Measurements from ENCODE around the gene ANAPC10.

ANAPC10 gene

DNA sequence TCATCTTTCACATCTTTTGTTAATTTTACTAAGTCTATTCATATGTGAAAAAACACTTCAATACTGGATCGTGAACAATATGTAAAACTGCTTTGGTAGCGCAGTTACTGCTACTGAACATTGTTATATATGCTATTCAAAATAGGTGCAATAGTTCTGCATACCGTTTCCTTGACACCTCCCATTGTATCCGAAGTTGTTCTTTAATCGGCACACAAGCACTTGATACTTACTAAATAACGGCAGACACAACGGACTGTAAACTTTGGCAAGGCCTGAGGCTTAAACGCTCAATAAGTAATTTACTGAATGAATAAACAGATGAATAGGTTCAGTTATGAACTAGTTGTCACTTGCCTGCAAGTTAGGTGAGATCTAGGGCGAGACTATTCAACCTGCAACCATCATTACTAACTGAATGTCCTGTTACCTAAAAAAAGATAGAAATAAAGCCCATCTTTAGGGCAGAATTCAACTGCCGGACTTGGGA lies 620 bp downstream of the ANAPC10 start:
- peak overlapping the region; percentile 65 for H3K4me3 ChIP-seq (ENCODE audit: low read depth, low read length)
- no peak for DNase-seq (ENCODE audit: low read depth)
- TF ChIP-seq, protein P1, sequence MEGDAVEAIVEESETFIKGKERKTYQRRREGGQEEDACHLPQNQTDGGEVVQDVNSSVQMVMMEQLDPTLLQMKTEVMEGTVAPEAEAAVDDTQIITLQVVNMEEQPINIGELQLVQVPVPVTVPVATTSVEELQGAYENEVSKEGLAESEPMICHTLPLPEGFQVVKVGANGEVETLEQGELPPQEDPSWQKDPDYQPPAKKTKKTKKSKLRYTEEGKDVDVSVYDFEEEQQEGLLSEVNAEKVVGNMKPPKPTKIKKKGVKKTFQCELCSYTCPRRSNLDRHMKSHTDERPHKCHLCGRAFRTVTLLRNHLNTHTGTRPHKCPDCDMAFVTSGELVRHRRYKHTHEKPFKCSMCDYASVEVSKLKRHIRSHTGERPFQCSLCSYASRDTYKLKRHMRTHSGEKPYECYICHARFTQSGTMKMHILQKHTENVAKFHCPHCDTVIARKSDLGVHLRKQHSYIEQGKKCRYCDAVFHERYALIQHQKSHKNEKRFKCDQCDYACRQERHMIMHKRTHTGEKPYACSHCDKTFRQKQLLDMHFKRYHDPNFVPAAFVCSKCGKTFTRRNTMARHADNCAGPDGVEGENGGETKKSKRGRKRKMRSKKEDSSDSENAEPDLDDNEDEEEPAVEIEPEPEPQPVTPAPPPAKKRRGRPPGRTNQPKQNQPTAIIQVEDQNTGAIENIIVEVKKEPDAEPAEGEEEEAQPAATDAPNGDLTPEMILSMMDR (IDR thresholded peaks at IDR 0.05; ENCODE audit: low read depth, low read length, missing control alignments), result no peak

DNA sequence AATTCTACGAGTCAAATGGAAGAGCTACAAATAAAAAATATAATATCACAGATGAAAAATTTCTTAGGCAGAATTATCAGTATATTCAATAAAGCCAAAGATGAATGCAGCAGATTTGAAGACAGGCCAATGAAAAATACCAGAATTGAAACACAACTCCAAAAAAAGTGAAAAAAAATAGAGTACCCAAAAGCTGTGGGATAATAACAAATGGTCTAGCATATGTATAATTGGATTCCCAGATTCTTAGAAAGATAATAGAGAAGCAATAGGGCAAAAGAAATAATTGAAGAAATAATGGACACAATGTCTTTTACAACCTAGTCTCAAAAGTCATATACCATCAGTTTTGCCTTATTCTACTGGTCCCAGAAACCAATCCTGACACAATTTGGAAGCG lies 4.4 kb downstream of the ANAPC10 start:
- no peak overlapping the region for H3K4me3 ChIP-seq (ENCODE audit: low read depth, low read length)
- no peak for DNase-seq (ENCODE audit: low read depth)
- TF ChIP-seq, protein P1 (IDR thresholded peaks at IDR 0.05; ENCODE audit: low read depth, low read length, missing control alignments), result no peak

DNA sequence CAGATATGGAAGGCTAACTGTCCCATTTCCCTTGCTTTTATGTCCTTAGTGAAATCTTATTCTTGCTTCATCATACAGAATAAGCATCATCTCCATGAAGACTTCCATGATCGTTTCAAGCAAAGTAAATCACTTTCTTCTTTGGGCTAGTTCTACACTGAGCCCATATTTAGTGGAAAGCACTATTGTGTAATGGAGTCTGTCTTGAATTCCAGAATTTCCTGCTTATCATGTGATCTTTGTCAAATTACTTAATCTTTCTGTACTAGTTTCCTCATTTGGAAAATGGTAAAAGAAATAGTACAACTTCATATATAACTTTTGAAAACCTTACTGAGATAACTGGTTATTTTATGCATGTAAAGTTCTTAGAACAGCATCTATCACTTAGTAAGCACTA lies 7.6 kb downstream of the ANAPC10 start:
- TF ChIP-seq, protein P1 (IDR thresholded peaks at IDR 0.05; ENCODE audit: low read depth, low read length, missing control alignments), result no peak
- H3K4me3 ChIP-seq (ENCODE audit: low read depth, low read length), result no peak overlapping the region
- no peak for DNase-seq (ENCODE audit: low read depth)

DNA sequence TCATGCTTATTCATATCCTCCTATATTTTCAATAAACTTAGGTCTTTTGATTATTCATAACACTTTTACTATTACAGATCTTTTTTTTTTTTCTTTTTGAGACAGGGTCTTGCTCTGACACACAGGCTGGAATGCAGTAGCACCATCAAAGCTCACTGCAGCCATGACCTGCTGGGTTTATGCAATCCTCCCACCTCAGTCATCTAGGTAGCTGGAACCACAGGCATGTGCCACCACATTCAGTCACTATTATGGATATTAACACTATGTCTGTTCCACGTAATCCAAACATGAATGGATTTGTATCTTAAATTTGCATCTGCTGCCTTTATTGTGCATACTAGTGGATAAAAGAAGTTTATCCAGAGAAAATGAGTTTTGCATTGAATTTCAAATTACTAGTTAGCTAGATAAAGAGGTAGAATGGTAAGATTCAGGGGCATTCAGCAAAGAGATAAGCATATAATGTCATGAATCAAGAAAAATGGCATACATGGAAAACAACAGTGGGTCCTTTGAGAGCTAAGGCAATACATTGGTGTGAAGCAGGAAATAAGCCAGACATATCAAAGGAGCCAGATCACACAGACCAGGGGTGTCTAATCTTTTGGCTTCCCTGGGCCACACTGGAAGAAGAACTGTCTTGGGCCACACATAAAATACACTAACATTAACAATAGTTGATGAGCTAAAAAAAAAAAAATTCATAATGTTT lies 13.9 kb downstream of the ANAPC10 start:
- TF ChIP-seq, protein P1 (IDR thresholded peaks at IDR 0.05; ENCODE audit: low read depth, low read length, missing control alignments), result no peak
- no peak for DNase-seq (ENCODE audit: low read depth)
- no peak overlapping the region for H3K4me3 ChIP-seq (ENCODE audit: low read depth, low read length)

DNA sequence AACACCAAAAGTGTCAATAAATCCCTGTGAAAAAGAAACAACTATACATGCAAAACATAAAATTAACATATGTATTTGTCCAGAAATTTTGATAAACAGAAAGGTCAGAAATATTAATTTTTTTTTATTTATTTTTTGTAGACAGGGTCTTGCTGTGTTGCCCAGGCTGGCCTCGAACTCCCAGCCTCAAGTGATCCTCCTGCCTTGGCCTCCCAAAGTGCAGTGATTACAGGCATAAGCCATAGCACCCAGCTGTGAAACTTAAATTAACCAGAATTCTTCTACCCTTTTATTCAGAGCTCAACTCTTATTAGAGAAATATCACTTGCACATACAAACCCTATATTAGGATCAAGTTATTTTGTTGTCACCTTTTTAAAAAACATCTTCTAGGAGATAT lies 16.2 kb downstream of the ANAPC10 start:
- no peak for DNase-seq (ENCODE audit: low read depth)
- no peak overlapping the region for H3K4me3 ChIP-seq (ENCODE audit: low read depth, low read length)
- TF ChIP-seq, protein P1 (IDR thresholded peaks at IDR 0.05; ENCODE audit: low read depth, low read length, missing control alignments), result no peak

DNA sequence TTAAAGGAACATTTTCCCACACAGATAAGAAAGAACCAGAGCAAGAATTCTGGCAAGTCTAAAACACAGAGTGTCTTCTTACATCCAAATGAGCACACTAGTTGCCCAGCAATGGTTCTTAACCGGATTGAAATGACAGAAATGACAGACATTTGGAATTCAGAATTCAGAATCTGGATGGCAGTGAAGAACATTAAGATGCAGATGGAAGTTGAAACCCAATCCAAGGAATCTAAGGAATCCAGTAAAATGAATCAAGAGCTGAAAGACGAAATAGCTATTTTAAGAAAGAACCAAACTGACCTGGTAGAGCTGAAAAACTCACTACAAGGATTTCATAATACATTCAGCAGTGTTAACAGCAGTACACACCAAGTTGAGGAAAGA lies 21.5 kb downstream of the ANAPC10 start:
- TF ChIP-seq, protein P1 (IDR thresholded peaks at IDR 0.05; ENCODE audit: low read depth, low read length, missing control alignments), result no peak
- DNase-seq (ENCODE audit: low read depth), result no peak
- no peak overlapping the region for H3K4me3 ChIP-seq (ENCODE audit: low read depth, low read length)

Data from GM12864 (cell line).